ENCODE data around the gene ARHGAP10.

GRCh38 chr4:148057984-148058859, 326.3 kb downstream of the ARHGAP10 start:
- TF ChIP-seq POLR2A (IDR thresholded peaks at IDR 0.05; ENCODE audit: low read depth) (no peak), CTCF (IDR thresholded peaks at IDR 0.05) (no peak)

Measured in esophagus muscularis mucosa (tissue), 3 donors.